Central memory CD4-positive, alpha-beta T cell (primary cell): ENCODE results near the gene GPR150.

Experiments
- DNase-seq: peaks from one replicate; pipeline ENCODE4 v3.0.0; 2022
- total RNA-seq, 3 experiments: gene quantifications; one replicate each; lab custom pipeline; 2026; lab: John Stamatoyannopoulos, UW

Gene GPR150
- 0.39 to 2.1 (median 1.4) reads per million in 3 experiments for total RNA-seq

DNA sequence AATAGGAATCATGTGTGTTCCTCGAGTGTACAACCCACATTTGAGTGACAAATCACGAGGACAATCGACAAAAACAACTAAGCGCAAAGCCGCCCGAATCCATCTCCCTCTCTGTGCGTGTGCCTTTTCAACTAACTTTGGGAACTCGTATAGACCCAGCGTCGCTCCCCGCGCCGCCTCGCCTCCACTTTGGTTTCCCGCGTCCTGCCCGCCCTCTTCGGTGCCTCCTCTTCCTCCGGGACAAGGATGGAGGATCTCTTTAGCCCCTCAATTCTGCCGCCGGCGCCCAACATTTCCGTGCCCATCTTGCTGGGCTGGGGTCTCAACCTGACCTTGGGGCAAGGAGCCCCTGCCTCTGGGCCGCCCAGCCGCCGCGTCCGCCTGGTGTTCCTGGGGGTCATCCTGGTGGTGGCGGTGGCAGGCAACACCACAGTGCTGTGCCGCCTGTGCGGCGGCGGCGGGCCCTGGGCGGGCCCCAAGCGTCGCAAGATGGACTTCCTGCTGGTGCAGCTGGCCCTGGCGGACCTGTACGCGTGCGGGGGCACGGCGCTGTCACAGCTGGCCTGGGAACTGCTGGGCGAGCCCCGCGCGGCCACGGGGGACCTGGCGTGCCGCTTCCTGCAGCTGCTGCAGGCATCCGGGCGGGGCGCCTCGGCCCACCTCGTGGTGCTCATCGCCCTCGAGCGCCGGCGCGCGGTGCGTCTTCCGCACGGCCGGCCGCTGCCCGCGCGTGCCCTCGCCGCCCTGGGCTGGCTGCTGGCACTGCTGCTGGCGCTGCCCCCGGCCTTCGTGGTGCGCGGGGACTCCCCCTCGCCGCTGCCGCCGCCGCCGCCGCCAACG is at the start of gene GPR150:
TSS of gene GPR150 (plus strand) at position 58 of the 840 bp plus-strand sequence. CDS start at position 247, 189 bp downstream.
- peak; percentile 60 for DNase-seq

- DNase-seq = no peak
These were observed 47.9 kb upstream of the GPR150 start for GRCh38 chr5:95572016-95572415.

- no peak for DNase-seq
These were observed 38.3 kb upstream of the GPR150 start for GRCh38 chr5:95581576-95581975.

DNA sequence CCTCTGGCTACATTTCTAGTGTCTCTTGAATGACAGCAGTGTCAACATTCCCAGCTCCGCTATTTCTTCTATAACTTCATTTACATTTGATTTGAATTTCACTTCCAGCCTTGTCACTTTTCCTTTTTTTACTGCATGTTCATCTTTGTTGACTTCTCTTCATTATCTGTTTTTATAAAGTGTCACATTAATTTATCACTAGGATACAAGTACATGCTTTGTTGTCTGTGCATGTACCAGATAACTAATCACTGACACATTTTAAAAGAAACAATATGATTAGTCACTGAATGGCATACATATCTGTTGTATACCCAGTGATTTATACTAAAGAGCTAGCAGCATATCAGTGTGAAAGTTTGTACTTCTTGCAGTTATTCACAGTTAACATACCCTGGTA is 35.9 kb upstream of the GPR150 start:
- no peak for DNase-seq

DNA sequence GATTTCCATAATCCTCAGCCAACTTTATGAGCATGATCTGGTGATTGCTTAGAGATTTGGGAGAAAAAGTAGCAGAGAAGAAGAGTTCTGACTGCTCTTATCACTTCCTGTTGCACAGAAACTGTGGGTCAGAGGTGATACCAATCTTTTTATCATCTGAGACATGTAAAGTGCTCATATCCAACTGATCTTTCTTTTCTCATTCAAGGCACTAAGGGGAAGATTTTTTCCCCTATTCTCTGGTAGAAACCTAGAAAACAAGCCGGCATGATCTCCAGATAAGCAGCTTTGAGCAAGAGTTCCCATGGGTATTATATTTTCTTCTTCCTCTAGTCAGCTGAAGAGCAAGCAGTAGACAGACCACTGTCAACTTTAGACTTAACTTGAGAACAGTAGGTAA is 29.0 kb upstream of the GPR150 start:
- DNase-seq = no peak

DNA sequence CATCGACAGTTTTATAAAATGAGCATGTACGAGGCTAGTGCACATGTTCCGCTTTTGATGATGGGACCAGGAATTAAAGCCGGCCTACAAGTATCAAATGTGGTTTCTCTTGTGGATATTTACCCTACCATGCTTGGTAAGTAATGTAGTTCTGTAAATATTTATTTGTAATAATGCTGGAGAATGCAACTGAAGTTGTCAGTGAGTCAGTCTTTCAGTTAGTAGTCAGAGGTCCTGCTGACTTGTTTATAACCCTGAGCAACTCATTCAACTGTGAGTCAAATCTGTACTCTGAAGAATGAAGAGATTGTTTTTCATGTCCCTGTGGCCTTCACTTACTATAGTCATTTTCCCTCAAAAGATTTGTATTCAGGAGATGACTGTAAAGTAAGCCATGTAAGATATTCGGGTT is 28.4 kb upstream of the GPR150 start:
- no peak for DNase-seq

GRCh38 chr5:95595289-95595931 is 24.5 kb upstream of the GPR150 start:
- no peak for DNase-seq

DNA sequence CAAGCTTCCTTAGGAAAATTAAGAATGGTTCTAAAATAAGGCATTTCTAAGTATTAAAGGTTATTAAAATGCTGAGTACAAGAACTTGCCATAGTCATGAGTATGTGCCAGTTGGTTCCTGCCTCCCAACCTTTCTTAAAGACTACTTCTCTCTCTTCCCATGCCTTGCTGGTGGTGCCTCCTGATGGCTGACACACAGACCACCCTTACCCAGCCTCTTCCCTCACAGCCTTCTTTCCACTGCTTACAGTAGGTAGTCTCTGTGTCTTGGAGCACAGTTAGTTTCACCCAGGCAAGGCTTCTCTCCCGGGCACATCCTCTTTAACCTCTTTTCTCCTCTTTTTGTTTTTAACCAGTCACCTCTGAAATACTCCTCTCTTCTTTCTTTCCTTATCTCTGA is 20.6 kb upstream of the GPR150 start:
- no peak for DNase-seq

DNA sequence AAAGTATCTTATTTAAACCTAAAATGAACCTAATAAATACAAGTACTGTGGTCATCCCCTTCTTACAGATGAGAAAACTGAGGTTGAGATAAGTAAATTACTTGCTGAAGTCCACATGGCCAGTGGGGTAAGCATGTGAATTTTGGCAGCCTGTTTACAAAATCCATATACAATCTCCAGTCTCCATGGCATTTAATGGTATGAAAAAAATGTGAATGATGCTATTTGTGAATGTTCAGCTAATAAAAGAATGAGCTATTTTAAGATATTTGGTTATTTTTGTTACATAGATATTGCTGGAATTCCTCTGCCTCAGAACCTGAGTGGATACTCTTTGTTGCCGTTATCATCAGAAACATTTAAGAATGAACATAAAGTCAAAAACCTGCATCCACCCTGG is 19.3 kb upstream of the GPR150 start:
- no peak for DNase-seq

- no peak for DNase-seq
These were observed 14.1 kb upstream of the GPR150 start for GRCh38 chr5:95605786-95606185.

GRCh38 chr5:95606419-95606818 is 13.5 kb upstream of the GPR150 start:
- no peak for DNase-seq

GRCh38 chr5:95609711-95610110 is 10.2 kb upstream of the GPR150 start:
- DNase-seq = no peak

- no peak for DNase-seq
These were observed 9.3 kb upstream of the GPR150 start for GRCh38 chr5:95610546-95610945.

GRCh38 chr5:95611396-95611795 is 8.5 kb upstream of the GPR150 start:
- no peak for DNase-seq

DNA sequence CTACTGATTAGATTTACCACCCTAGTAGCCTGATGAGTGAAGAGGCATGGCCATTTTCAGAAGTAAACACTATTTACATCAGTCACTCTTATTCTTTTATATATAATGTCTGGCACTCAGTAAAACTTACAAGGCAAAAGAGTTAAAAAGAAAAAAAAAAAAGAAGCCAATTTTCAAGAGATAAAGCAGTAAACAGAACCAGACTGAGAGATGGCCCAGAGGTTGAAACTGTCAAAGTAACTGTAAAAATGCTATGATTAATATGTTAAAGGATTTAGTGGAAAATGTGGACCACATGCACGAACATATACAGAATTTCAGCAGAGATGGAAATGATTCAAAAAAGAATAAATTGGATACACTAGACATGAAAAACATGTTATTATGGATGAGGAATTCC is 6.4 kb upstream of the GPR150 start:
- no peak for DNase-seq

- no peak for DNase-seq
These were observed 4.8 kb upstream of the GPR150 start for GRCh38 chr5:95615164-95615467.

- no peak for DNase-seq
These were observed 2.8 kb upstream of the GPR150 start for GRCh38 chr5:95617057-95617456.

GRCh38 chr5:95619096-95619495 is 791 bp upstream of the GPR150 start:
- DNase-seq = no peak

DNA sequence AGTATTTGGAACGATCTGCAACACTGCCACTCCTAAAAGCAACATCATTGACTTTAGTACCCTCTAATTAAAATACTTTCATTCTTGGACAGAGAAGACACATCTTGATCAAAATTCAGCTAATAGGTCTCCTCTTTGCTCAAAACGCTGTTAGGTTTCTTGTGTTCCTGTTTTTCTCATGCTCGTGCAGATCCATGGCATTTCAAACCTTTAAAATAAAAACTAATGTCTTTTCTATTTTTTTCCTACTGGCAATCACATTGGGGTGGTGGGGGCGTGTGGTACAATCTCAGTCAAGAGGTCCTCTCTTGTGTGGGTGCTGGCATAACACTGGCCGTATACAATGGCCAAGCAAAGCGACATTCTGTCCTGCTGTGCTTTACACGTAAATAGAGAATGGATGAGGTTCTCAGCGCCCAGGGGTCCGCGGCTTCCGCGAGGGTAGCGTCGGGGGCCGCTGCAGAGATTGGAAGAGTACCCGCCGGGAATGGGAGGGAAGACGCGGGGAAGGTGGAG is 315 bp upstream of the GPR150 start:
- DNase-seq = no peak

DNA sequence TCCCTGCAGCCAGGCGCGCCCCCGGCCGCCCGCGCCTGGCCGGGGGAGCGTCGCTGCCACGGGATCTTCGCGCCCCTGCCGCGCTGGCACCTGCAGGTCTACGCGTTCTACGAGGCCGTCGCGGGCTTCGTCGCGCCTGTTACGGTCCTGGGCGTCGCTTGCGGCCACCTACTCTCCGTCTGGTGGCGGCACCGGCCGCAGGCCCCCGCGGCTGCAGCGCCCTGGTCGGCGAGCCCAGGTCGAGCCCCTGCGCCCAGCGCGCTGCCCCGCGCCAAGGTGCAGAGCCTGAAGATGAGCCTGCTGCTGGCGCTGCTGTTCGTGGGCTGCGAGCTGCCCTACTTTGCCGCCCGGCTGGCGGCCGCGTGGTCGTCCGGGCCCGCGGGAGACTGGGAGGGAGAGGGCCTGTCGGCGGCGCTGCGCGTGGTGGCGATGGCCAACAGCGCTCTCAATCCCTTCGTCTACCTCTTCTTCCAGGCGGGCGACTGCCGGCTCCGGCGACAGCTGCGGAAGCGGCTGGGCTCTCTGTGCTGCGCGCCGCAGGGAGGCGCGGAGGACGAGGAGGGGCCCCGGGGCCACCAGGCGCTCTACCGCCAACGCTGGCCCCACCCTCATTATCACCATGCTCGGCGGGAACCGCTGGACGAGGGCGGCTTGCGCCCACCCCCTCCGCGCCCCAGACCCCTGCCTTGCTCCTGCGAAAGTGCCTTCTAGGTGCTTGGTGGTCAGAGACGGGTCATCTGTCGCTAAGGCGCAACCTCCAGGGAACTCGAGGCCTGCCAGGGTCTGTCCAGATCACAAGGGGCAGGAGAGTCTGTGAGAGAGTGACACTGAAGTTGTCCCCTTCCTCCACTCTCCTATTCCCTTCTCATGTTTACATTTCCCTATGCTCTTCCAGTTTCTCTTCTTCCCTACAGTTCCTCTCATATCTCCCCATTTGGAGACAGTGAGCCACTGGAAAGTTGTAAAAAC is 1.3 kb downstream of the GPR150 start:
- DNase-seq = peak; percentile 48

DNA sequence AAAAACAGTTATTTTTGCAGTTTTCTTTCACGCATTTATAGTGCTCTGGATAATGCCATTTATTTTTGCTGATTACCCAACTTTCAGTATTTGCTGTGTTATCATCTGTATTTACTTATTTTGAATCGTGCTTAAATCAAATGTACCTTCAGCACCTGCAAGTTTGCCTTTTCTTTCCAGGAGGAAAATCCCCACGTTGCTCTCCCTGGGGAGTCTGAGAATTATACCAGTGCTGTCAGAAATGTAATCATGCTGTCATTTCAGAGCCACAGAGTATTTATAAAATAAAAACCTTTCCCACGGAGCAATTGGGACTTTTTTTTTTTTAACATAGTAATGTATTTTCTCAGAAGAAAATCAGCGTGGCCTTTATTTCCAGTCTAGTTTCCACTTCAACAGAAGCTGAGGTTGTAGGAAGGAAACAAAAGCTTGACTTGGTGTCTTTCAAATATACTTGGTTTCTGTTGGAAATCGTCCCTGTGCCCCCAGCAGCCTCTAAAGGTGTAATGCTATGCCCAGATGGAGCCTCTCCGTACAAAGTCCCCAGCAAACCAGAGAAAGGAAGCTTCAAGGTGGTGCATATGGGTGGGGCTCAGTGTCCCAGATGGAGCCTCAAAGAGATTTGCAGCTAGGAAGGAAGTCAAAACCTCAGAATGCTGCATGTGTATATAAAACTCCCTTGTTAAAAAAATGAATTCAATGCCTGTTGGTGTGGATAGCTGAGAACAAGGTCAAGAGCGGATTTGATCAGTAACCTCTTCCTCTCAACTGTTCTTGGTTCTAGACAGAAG is 2.1 kb downstream of the GPR150 start:
- peak; percentile 80 for DNase-seq

- no peak for DNase-seq
These were observed 3.8 kb downstream of the GPR150 start for GRCh38 chr5:95623706-95624105.
